ENCODE data around the gene LYZL2. TPM values are rescaled to one million over a fixed set of nuclear protein-coding genes. Genes with fewer than 3 reads are reported as not detected.
A peak's percentile ranks its signal among the peaks of the same experiment; 100 is the strongest.
"Not testable (repeated sequence)": the region's sequence is repeated elsewhere in the genome, so short reads cannot be mapped to it uniquely, and the experiment has no call there.

Gene LYZL2
- total RNA-seq, 4 donors from 2014 or later = not detected

DNA sequence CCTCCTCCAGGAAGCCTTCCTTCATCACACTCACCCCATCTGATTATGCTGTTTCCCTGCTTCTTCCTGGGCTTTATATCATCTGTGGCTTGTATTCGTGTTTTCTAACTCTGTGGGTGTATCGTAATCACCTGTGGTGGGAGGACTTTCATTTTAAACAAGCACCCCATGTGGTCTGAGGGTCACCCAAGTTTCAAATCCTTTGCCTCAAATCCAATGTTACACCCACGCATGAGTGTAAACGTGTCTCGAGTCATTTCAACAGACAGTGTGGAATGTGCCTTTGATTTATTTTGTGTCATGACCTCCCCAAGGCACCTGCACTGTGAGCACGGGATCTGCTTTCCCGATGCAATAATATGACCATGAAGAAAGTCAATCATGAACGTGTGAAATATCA, 17.5 kb upstream of the LYZL2 start:
- DNase-seq = no peak
- intact Hi-C loops (cut with DNase I) = no loop called here
- H3K9me3 ChIP-seq = no peaks in the 10 kb centered on the region
- TF ChIP-seq, protein P1, sequence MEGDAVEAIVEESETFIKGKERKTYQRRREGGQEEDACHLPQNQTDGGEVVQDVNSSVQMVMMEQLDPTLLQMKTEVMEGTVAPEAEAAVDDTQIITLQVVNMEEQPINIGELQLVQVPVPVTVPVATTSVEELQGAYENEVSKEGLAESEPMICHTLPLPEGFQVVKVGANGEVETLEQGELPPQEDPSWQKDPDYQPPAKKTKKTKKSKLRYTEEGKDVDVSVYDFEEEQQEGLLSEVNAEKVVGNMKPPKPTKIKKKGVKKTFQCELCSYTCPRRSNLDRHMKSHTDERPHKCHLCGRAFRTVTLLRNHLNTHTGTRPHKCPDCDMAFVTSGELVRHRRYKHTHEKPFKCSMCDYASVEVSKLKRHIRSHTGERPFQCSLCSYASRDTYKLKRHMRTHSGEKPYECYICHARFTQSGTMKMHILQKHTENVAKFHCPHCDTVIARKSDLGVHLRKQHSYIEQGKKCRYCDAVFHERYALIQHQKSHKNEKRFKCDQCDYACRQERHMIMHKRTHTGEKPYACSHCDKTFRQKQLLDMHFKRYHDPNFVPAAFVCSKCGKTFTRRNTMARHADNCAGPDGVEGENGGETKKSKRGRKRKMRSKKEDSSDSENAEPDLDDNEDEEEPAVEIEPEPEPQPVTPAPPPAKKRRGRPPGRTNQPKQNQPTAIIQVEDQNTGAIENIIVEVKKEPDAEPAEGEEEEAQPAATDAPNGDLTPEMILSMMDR (IDR thresholded peaks at IDR 0.05) = no peak
- TF ChIP-seq POLR2A (IDR thresholded peaks at IDR 0.05) = no peak
- H3K27ac ChIP-seq = no peak overlapping the region
- peaks cover 0 to 14% (median 0%) of the 10 kb centered on the region in 4 donors for H3K27me3 ChIP-seq
- peaks cover 0 to 2% (median 0%) of the 10 kb centered on the region in 3 donors for H3K4me1 ChIP-seq
- H3K4me3 ChIP-seq = no peak overlapping the region
- WGBS, 2 donors = 56 to 65% methylated on average over 6 to 8 of the region's 8 CpGs
- no peaks in the 10 kb centered on the region for H3K36me3 ChIP-seq

DNA sequence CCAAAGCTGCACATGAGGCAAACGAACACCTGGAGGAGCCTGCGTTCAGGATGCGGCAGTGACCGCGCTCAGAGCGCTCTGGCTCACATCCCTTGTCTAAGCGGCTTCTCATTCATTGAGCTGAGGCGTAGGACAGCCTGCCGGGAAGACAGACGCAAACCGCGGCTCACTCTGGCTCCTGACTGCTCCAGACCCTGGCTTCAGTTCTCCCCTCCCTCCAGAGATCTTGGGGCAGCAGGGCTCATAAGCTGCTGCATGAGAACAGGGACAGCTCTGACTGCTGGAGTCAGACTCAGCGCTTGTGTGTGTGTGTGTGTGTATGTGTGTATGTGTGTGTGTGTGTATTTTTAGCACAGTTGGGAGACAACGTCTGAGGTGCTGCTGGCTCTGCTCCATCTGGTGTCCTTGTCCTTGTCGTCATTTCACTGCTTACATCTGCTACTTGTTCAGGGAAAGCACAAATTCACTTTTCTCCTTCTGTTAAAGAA, 15.8 kb upstream of the LYZL2 start:
- peaks cover 0 to 2% (median 0%) of the 10 kb centered on the region in 3 donors for H3K4me1 ChIP-seq
- intact Hi-C loops (cut with DNase I) = no loop called here
- TF ChIP-seq POLR2A (IDR thresholded peaks at IDR 0.05) = no peak
- TF ChIP-seq, protein P1 (IDR thresholded peaks at IDR 0.05) = no peak
- 2 to 41% methylated on average over 2 to 10 of the region's 15 CpGs for WGBS, 2 donors
- no peak overlapping the region for H3K4me3 ChIP-seq
- no peaks in the 10 kb centered on the region for H3K36me3 ChIP-seq
- H3K27me3 ChIP-seq = peaks cover 0 to 20% (median 0%) of the 10 kb centered on the region in 4 donors
- H3K27ac ChIP-seq = no peak overlapping the region
- H3K9me3 ChIP-seq = no peaks in the 10 kb centered on the region
- no peak for DNase-seq

DNA sequence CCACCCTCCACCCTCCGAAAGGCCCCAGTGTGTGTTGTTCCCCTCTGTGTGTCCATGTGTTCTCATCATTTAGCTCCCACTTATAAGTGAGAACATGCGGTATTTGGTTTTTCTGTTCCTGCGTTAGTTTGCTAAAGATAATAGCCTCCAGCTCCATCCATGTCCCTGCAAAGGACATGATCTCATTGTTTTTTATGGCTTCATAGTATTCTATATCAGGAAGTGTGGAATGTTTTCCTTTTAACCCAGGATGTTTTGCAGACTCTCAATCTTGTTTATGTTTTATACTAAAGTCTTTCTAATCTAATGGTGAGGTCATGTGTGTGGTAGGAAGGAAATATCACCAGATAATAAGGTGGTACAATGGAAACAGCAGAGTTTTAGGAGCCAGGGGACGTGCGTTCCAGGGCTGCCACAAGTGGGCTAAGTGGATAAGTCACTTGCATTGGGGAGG, 14.9 kb upstream of the LYZL2 start:
- H3K27ac ChIP-seq; H3K9me3 ChIP-seq; DNase-seq; intact Hi-C loops (cut with DNase I); H3K4me1 ChIP-seq; H3K4me3 ChIP-seq; H3K36me3 ChIP-seq: not testable (repeated sequence)
- H3K27me3 ChIP-seq = peaks cover 0 to 20% (median 0%) of the 10 kb centered on the region in 4 donors
- 63 to 75% methylated on average over 5 of the region's 5 CpGs for WGBS, 2 donors

DNA sequence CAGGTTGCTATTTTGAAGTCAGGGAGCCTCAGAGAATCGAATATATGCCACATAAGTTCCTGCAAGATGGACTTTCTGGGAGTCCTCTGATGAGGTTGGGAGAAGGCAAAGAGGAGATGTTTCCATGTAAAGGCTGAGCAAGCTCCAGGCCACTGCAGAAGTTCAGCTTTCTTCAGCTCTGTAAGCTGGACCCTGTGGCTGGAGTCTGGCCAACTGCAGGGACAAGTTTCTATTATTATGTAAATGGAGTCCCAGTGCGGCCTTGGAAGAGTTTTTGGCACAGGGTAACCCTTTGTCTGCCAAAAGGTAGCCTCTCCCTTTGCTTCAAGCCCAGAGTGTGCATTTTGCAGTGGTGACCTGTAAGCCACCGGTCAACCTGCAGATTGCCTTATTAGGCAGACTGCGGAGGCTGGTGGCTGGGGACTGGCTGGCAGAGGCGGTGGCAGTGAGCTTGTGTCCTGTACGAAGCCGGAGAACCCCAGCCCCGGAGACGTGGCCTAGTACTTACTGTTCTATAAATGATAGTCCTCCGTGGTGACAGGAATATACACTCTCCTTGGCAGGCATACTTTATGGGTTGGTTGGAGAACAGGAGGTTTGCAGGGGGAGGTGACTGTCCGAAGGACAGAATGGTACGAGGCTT, 14.1 kb upstream of the LYZL2 start:
- not testable (repeated sequence) for H3K27ac ChIP-seq
- peaks cover 0 to 20% (median 0%) of the 10 kb centered on the region in 4 donors for H3K27me3 ChIP-seq

DNA sequence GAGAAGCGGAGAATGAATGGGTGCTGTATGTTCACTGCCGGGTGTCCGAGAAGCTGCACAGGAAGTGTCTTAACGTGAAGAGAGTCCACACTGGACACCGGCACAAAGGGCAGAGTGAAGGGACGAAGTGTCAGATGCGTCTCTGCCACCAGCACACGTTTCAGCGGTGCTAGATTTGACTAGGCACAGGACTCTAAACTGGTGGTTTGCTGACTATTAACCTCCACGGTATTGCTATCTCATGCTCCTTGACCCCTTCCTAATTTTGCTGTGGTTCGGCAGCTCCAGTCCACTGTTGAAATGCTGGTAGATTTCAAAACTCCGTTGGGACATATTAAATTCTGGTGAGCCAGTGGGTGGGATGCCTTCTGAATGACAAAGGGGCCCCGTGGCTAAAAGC, 13.3 kb upstream of the LYZL2 start:
- H3K9me3 ChIP-seq; H3K36me3 ChIP-seq; H3K4me1 ChIP-seq; H3K4me3 ChIP-seq; intact Hi-C loops (cut with DNase I); H3K27ac ChIP-seq; DNase-seq: not testable (repeated sequence)
- H3K27me3 ChIP-seq = peaks cover 0 to 20% (median 0%) of the 10 kb centered on the region in 4 donors
- WGBS, 2 donors = 69 to 85% methylated on average over 6 to 8 of the region's 13 CpGs

More for the DNA sequence above, 14.1 kb upstream of the LYZL2 start:
- 68 to 77% methylated on average over 9 of the region's 12 CpGs for WGBS, 2 donors
- DNase-seq; intact Hi-C loops (cut with DNase I); H3K4me1 ChIP-seq; H3K36me3 ChIP-seq; H3K4me3 ChIP-seq; H3K9me3 ChIP-seq: not testable (repeated sequence)

DNA sequence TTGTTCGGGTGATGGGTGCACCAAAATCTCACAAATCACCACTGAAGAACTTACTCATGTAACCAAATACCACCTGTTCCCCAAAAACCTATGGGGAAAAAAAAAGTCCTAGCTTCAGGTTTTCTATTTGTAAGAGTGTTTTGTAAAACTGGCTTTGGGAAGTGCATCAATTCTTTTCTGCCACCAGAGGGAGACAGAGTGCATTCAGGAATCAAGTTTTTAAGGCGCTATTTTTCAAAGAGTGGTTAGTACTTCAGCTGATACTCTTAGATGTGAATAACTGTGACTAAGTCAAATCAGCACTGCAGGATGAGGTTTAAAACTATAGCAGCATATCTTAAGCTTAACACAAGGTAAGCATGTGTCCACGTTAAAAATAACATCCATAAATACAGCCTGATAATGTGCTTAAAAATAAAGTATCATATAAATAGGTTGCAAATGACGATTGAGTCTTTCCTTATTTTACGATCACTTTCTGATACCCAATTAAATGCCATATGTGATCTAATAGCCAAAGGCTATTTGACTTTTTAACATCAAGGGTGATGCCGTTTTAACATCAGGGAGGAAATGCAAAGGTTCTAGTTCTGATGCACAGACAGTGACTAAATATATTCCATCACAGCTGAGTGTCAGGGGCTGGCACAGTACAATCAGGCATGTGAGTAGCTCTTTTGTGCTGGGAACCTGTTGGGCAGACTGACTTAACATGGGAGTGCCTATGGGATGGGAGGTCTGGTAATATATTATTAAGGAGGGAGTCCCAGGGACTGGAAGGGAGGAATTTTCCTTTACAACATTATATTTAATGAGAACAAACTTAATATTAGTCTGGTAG, 10.6 kb upstream of the LYZL2 start:
- 36 to 51% methylated on average over 6 of the region's 6 CpGs for WGBS, 2 donors
- Histone ChIP-seq H3K4me3 (no peak overlapping the region), H3K4me1 (no peaks in the 10 kb centered on the region), H3K27ac (no peak overlapping the region), H3K9me3 (no peaks in the 10 kb centered on the region), H3K27me3 (peaks cover 0 to 20% (median 0%) of the 10 kb centered on the region in 4 donors), H3K36me3 (no peaks in the 10 kb centered on the region)
- no peak for TF ChIP-seq POLR2A (IDR thresholded peaks at IDR 0.05)
- TF ChIP-seq, protein P1 (IDR thresholded peaks at IDR 0.05) = peak; percentile 59 to 88 (median 72)
- DNase-seq = no peak
- intact Hi-C loops (cut with DNase I) = no loop called here

All from esophagus squamous epithelium (tissue), 5 donors.